Fibroblast of skin of left quadriceps (primary cell): ENCODE data around the gene TMEM14A.
"Not testable (repeated sequence)": the region's sequence is repeated elsewhere in the genome, so short reads cannot be mapped to it uniquely, and the experiment has no call there.

Source experiments
- DNase-seq, 2 experiments: peaks; one replicate each; pipeline ENCODE4 v3.0.0-alpha.2; 2013; ENCODE audit warnings: low read depth in 2 of 2

Gene TMEM14A

DNA sequence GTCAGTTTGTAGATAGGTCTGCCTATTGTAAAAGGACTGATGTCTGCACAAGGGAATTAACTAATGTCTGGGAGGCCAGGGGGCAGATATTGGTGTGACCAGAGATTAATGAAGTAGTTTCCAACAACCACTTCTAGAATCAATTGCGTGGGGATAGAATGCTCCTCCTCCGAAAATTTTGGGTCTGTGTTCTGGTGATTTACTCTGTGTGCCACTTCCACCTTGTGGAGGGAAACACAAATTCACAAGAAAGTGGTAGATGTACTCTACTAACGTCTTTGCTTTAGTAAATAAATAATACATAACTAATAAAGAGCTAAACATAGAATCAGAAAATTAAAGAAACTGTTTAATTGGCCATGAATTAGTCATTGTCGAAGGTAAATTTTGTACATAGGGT lies 25.5 kb downstream of the TMEM14A start:
- DNase-seq = no peak

- DNase-seq = no peak
These were observed 27.0 kb downstream of the TMEM14A start for GRCh38 chr6:52697903-52698302.

DNA sequence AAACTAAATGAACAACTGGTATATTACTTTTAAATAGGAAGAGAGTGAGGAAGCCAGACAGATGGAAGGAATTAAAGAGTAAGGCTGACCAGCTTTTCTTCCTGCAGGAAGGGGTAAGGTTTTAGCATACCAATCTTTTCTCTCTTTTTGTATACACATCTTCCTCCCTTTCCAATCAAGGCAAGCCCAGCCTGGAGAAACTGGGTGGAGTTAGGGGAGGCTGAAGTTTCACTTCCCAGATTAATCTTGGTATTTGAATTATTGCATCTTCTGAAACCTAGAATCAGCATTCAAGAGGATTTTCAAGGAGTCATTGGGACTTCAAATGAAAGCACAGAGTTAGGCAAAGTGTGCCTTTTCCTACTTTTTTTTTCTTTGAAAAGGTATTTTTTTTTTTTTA lies 33.1 kb downstream of the TMEM14A start:
- DNase-seq = no peak

DNA sequence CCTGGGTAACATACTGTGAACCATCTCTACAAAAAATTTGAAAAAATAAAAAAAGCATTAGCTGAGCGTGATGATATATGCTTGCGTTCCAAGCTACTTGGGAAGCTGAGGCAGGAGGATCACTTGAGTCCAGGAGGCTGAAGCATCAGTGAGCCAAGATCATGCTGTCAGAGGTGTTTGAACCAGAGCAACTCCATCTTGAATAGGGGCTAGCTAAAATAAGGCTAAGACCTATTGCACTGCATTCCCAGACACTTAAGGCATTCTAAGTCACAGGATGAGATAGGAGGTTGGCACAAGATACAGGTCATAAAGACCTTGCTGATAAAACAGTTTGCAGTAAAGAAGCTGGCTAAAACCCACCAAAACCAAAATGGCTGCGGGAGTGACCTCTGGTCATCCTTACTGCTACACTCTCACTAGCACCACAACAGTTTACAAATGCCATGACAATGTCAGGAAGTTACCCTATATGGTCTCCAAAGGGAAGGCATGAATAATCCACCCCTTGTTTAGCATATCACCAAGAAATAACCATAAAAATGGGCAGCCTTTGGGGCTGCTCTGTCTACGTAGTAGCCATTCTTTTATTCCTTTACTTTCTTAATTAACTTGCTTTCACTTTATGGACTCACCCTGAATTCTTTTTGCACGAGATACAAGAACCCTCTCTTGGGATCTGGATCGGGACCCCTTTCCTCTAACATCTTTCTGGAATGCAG lies 34.0 kb downstream of the TMEM14A start:
- not testable (repeated sequence) for DNase-seq

DNA sequence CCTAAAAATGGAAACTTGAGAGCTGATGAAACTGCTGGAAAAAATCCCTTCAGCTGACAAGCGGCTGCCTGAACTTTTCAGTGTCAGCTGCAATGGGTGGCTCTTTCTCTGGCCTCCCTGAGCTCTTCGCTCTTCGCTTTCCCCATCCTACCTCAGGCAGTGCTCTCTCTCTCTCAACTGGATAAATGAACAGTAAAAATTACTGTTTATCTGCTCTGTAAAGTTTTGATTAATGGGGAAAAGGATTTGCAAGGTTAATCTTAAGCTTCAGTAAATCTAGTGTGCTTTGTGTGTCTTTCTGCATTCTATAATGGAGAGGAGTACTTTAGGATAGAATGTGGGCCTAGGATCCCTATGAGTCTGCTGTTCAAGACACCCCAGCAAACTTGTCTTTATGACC lies 35.1 kb downstream of the TMEM14A start:
- DNase-seq = no peak

- DNase-seq = no peak
These were observed 37.2 kb downstream of the TMEM14A start for GRCh38 chr6:52707963-52708680.

DNA sequence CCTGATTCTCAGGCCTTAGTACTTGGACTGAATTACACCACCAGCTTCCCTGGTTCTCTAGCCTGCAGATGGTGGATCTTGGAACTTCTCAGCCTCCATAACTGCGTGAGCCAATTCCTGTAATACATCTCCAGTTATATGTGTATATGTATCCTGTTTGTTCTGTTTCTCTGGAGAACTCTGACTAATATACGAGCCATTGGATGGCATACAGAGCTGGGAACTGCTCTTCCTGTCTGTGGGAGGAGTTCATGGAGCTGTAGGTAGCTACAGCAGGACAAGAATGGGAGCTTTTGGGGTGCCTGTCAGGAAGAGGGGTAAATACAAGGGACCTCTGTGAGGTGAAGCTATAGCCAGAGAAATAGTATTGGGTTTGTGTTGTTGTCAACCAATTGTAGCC lies 41.2 kb downstream of the TMEM14A start:
- no peak for DNase-seq

DNA sequence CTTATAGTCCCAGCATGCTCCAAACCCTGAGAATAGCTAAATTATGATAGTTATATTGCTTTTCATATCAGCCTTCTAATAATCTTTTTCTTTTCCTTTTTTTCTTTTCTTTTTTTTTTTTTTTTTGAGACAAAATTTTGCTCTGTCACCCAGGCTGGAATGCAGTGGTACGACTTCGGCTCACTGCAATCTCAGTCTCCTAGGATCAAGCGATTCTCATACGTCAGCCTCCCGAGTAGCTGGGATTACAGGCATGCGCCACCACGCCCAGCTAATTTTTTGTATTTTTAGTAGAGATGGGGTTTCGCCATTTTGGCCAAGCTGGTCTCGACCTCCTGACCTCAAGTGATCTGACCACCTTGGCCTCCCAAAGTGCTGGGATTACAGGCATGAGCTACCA lies 43.8 kb downstream of the TMEM14A start:
- not testable (repeated sequence) for DNase-seq

GRCh38 chr6:52718550-52718949 lies 47.6 kb downstream of the TMEM14A start:
- DNase-seq = no peak

DNA sequence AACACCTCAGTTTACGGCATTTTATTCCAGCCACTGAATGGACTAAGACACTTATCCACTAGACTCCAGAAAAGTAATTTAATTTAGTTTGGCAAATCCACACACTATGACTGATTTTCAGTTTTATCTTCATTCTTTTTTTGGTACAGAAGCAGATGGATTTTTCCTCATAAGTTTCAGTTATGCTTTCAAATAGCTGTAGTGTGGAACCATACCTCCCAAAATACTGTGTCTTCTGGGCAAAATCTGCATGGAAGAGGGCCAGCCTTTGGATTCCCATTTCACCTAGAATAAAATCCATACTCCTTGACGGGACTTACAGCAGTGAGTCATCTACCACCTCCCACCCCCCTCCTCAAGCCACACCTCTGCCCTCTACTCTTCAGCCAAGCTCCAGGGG lies 49.4 kb downstream of the TMEM14A start:
- no peak for DNase-seq

GRCh38 chr6:52724042-52724405 lies 53.1 kb downstream of the TMEM14A start:
- DNase-seq = peak in 1 of 2 experiments; percentile 6

GRCh38 chr6:52724406-52725121 lies 53.7 kb downstream of the TMEM14A start:
- DNase-seq = peak; percentile 28 to 41

- DNase-seq = no peak
These were observed 54.2 kb downstream of the TMEM14A start for GRCh38 chr6:52725143-52725534.

DNA sequence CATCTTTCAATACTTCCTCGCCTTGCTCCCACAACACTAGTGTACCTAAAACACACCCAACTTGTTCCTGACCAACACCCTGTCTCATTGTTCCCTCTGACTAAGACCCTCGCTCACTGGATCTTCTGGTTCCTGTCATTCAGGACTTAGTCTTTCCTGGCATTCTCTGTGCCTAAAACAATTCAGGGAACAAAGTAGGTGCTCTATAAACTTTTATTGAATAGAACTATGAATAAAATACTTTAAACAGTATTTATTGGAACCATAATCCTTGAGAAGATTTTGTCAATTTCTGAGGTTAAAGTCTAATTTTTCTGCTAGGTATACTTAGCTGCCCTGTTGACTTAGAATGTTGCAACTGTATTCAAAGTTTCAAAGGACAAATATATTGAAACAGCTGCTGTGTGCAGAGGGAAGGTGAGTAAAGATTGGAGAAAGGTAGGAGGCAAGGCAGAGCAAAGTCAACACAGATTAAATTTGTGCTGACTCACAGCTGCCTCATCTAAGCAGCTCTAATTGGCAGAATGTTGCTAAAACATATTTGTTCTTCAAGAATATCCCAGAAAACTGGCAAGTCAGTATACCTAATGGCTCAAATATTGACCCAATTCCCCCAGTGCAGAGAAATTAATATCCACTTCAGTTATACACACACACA lies 54.8 kb downstream of the TMEM14A start:
- DNase-seq = no peak

DNA sequence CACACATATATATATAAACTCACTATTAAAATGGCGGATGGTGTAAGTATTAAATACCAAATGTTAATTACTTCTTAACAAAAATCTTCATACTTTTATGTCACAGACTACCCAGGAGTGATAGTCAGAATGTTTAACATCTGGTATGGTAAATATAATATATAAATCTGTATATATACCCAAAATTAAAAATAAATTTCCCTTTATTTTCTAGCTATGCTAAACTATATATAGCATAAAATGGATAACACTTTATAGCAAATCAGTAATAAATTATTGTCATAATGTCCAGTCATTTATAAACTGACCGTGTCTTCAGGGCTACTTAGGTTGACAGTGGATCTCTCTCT lies 55.3 kb downstream of the TMEM14A start:
- no peak for DNase-seq

GRCh38 chr6:52726741-52727535 lies 56.0 kb downstream of the TMEM14A start:
- DNase-seq = no peak

- no peak for DNase-seq
These were observed 57.0 kb downstream of the TMEM14A start for GRCh38 chr6:52727908-52728307.

DNA sequence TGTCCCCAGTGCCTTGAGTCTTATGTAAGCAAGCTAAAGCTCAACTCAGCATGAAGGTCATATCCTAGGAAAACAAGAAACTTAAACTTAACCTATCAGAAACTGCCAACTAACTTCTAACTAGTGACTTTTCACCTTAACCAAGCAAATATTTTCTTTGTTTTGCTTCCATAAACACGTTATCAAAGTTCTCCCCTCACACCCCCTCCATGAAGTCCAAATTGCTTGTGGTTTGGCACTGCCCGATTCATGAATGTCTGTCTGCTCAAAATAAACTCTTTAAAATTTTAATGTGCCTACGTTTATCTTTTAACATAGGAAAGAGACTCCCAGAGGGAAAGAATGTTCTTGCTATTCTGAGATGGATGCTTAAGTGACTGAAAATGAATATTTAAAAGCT lies 57.5 kb downstream of the TMEM14A start:
- DNase-seq = no peak

DNA sequence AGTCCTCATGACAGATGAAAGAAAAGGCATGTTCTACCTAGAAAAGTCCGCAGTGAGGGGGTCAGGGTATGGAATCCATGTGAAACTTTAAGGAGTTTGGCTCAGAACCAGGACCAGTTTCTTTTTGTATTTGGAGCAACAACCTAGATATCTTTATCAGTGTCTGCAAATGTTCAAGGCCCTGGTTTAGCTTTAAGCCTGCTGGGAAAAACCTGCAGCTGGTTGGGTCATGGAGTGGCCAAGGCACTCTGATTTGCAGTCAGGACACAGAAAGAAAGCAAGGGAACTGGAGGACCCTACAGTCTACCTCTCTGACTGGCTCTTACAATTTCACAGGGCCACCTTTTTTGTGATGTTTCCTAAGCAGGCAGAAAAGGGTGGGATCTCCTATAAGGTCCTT lies 58.7 kb downstream of the TMEM14A start:
- DNase-seq = no peak

DNA sequence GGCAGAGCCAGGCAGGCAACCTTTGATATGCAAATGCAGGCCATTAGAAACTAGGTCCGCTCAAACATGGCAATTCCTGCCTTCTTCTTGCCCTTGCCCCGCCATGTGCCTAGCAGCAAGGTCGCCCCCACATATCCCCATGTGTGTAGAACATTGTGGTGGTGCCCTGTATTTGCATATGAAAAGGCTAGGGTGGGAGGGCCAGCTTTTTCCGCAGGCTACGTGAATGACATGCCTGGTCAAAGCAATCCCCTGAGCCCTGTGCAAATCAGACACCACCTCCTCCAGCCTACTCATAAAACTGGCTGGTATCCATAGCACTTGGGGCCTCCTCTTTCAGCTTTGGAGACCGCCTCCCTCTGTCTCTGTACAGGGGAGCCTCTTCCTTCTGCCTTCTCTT lies 60.8 kb downstream of the TMEM14A start:
- no peak for DNase-seq

DNA sequence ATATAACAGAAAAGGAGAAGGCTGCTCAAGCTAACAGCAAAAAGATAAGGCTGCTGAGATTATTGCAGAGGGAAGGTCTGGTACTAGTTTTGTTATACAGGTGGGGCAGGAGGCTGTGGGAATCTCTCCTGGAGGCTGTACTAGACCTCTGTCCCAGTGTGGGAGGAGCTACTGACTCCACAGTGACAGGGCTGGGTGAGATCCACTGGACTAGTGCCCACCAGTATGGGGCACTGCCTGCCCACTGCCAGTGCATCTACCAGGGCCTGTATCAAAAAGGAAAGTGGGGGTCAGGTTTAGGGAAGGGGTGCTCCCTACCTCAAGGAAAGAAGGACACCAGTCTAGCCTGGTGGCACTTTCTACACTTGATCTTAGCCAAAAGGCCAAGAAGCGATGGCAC lies 62.3 kb downstream of the TMEM14A start:
- DNase-seq = no peak

DNA sequence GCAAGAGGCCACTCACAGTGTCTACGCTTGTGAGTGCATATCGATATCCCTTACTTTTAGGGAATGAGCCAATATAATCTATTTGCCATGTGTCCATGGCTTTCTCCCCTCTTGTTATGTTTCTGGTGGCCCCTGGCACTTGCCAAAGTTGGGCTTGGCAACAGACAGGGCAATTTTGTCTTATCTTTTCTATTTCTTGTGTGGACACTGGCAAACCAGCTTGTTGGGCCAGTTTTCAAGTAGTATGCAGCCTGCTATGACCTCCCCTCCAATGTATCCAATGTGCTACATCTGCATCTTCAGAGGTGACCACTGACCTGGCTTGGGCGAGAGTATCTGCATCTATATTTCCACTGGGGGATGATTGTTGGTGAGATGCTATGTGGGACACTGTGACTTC lies 63.2 kb downstream of the TMEM14A start:
- no peak for DNase-seq
